Renal cortical epithelial cell (primary cell): Measurements from ENCODE around the gene SEMA4C. TPM values are rescaled to one million over a fixed set of nuclear protein-coding genes. Genes with fewer than 3 reads are reported as not detected.

Source experiments
- DNase-seq: peaks from one replicate; pipeline ENCODE4 v3.0.0-alpha.2; 2011; ENCODE audit warnings: low read depth
- total RNA-seq: library from RNA; depleted of rRNA; stranded (reverse); fragments of >200 nt; gene quantifications from 2 replicates; pipeline ENCODE4 v1.2.3, GENCODE V29; 2014

The SEMA4C gene
- total RNA-seq, 1 donor from 2014 or later, result 25.3 TPM

GRCh38 chr2:96866986-96867755 lies 2.7 kb downstream of the SEMA4C start:
- DNase-seq, result no peak

GRCh38 chr2:96866586-96866985 lies 3.3 kb downstream of the SEMA4C start:
- DNase-seq, result no peak

GRCh38 chr2:96866149-96866548 lies 3.7 kb downstream of the SEMA4C start:
- DNase-seq, result no peak

- DNase-seq, result no peak
Observed at GRCh38 chr2:96865654-96866053, 4.2 kb downstream of the SEMA4C start.

GRCh38 chr2:96864343-96865091 lies 5.4 kb downstream of the SEMA4C start:
- DNase-seq, result no peak

- no peak for DNase-seq
Observed at GRCh38 chr2:96863575-96864342, 6.1 kb downstream of the SEMA4C start.

- peak; percentile 17 for DNase-seq
Observed at GRCh38 chr2:96863056-96863455, 6.8 kb downstream of the SEMA4C start.

- DNase-seq, result no peak
Observed at GRCh38 chr2:96861074-96861473, 8.8 kb downstream of the SEMA4C start.

GRCh38 chr2:96860065-96861029 lies 9.5 kb downstream of the SEMA4C start:
- no peak for DNase-seq

- DNase-seq, result no peak
Observed at GRCh38 chr2:96859681-96860064, 10.2 kb downstream of the SEMA4C start.

- DNase-seq, result no peak
Observed at GRCh38 chr2:96859099-96859649, 10.7 kb downstream of the SEMA4C start.

- peak; percentile 92 for DNase-seq
Observed at GRCh38 chr2:96857667-96858372, 12.1 kb downstream of the SEMA4C start, which contains the start of gene ANKRD39. TSS of gene ANKRD39 (minus strand) at chr2:96858016. CDS start at chr2:96857987, 29 bp downstream.

GRCh38 chr2:96856776-96857666 lies 12.9 kb downstream of the SEMA4C start:
- DNase-seq, result no peak

GRCh38 chr2:96853321-96853720 lies 16.6 kb downstream of the SEMA4C start:
- DNase-seq, result no peak

GRCh38 chr2:96852667-96853066 lies 17.2 kb downstream of the SEMA4C start:
- no peak for DNase-seq

- no peak for DNase-seq
Observed at GRCh38 chr2:96848264-96848663, 21.6 kb downstream of the SEMA4C start.

GRCh38 chr2:96847586-96847985 lies 22.3 kb downstream of the SEMA4C start:
- no peak for DNase-seq

GRCh38 chr2:96846825-96847224 lies 23.1 kb downstream of the SEMA4C start:
- no peak for DNase-seq

GRCh38 chr2:96844405-96844808 lies 25.5 kb downstream of the SEMA4C start:
- DNase-seq, result no peak
